NB4 (cell line): Measurements from ENCODE around the gene TNFRSF1B.
A peak's percentile ranks its signal among the peaks of the same experiment; 100 is the strongest.

Experiments
- DNase-seq: peaks from one replicate; pipeline ENCODE4 v3.0.0; 2010; ENCODE audit warnings: low read depth
- H3K4me3 ChIP-seq: one replicate; pipeline ENCODE4 v1.5.1; 2011; ENCODE audit warnings: mild to moderate bottlenecking, low read depth, low read length, moderate library complexity
- CTCF ChIP-seq: IDR thresholded peaks from one replicate; pipeline ENCODE4 v1.5.1; 2012; ENCODE audit warnings: low read depth, low read length
- MAX ChIP-seq: IDR thresholded peaks from 2 replicates; pipeline ENCODE4 v1.6.1; 2011; ENCODE audit warnings: low read depth, low read length
- MYC ChIP-seq: IDR thresholded peaks from 2 replicates; pipeline ENCODE4 v1.6.1; 2011; ENCODE audit warnings: low read depth, low read length
- POLR2A ChIP-seq: IDR thresholded peaks from 2 replicates; pipeline ENCODE4 v1.6.1; 2011; ENCODE audit warnings: mild to moderate bottlenecking; ENCODE audit not compliant: insufficient read length; ENCODE audit errors: extremely low read depth

TNFRSF1B gene

GRCh38 chr1:12144969-12145368 lies 21.8 kb upstream of the TNFRSF1B start:
- H3K4me3 ChIP-seq = no peak overlapping the region
- DNase-seq = no peak
- TF ChIP-seq CTCF (no peak), MYC (no peak), MAX (no peak), POLR2A (no peak)

- TF ChIP-seq POLR2A (no peak), CTCF (no peak), MYC (no peak), MAX (no peak)
- H3K4me3 ChIP-seq = no peak overlapping the region
These were observed 21.0 kb upstream of the TNFRSF1B start for GRCh38 chr1:12145616-12146342.

DNA sequence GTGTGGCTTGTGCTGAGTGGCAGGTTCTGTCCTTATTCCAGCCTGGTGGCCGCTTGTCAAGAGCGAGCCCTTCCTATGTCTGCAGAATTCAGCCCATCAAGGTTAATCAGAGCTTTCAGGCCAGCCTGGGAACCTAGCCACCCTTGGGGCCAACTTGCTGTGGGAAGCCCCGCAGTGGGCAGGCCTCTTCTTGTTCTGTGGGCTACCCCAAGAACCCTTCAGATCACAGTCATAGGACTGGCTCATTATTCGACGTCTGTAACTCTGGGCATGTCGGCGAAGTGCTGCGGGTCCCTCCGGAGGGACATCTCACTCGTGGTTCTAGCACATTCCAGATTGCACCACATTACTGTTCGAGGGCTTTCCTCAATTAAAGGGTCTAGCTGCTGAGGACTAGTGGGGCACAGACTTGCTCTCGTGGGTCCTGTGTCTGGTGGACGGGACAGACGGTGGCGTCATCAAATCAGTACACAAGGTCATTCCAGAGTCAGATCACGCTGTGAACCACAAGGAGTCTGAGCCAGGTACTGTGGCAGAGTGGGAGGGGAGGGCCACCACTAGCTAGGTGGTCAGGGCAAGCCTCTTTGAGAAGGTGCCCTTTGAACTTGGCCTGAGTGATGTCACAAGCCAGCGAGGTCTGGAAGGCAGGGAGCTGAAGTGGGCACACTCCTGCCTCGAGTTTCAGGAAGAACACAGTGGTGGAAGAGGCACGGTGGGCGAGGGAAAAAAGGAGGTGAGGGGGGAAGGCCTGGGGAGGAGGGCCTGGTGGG lies 20.3 kb upstream of the TNFRSF1B start:
- no peak overlapping the region for H3K4me3 ChIP-seq
- no peak for DNase-seq
- no peak for TF ChIP-seq MYC
- no peak for TF ChIP-seq POLR2A
- no peak for TF ChIP-seq CTCF
- no peak for TF ChIP-seq MAX

More at GRCh38 chr1:12145616-12146342, 21.0 kb upstream of the TNFRSF1B start:
- DNase-seq = no peak

DNA sequence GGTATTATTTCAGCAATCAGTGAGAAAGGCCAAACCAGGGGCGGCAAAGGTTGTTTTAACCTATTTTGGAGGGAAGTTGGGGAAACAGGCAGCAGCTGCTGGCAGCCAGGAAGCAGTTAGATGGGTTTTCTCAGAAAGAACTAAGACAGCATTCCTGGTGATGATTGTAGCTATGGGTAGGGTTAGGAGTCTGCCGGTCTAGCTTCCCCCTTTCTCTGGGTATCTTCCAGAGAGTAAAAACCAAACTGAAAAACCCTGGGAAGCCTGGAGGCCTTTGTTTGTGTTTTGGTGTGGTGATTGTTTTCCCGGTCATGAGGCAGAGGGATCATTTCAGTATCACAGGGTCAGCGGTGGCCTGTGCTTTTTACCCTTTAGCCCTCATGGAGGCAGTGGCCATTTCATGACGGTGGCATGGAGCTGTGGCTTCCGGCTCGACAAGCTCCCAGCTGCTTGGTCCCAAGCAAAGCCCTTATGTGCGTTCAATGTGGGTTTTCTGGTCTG lies 19.5 kb upstream of the TNFRSF1B start:
- H3K4me3 ChIP-seq = no peak overlapping the region
- TF ChIP-seq MYC = no peak
- TF ChIP-seq CTCF = no peak
- no peak for TF ChIP-seq POLR2A
- no peak for TF ChIP-seq MAX
- DNase-seq = no peak

DNA sequence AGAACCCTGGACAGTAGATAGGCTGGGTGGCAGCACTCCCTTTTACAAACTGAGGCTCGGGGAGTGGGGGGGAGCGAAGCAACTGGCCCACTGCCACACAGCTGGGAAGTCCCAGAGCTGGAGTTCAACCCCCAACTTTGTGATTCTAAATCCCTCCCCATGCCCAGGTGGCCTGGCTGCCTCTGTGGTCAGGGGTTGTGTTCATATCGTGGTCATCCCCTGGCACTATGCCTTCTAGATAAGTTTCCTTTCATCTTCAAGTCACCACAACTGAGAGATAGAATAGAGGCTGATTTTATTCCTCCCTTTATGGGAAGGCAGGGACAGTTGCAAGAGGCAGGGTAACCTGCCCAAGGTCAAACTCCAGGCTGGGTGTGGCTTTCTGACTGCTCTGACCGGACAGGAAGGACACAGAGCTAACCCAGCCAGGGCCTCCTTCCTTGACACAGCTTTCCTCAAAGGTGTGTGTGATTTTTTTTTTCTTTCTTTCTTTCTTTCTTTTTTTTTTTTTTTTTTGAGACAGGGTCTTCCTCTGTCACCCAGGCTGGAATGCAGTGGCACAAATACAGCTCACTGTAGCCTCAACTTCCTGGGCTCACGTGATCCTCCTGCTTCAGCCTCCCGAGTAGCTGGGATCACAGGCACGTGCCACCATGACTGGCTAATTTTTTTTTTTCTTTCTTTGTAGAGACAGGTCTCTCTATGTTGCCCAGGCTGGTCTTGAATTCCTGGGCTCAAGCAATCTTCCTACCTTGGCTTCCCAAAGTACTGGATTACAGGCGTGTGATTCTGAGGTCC lies 18.4 kb upstream of the TNFRSF1B start:
- peak; percentile 47 for DNase-seq
- TF ChIP-seq MYC = no peak
- no peak for TF ChIP-seq MAX
- no peak for TF ChIP-seq POLR2A
- TF ChIP-seq CTCF = no peak
- no peak overlapping the region for H3K4me3 ChIP-seq
